Glutamatergic neuron (in vitro differentiated cells): ENCODE data around the gene HMCN1. TPM values are rescaled to one million over a fixed set of nuclear protein-coding genes. Genes with fewer than 3 reads are reported as not detected.
"Not testable (repeated sequence)": the region's sequence is repeated elsewhere in the genome, so short reads cannot be mapped to it uniquely, and the experiment has no call there.

Experiments used
- DNase-seq: peaks from one replicate; pipeline ENCODE4 v3.0.0; 2022
- H3K27ac Mint-ChIP-seq: one replicate; pipeline ENCODE4 v1.8.0; 2020; ENCODE audit warnings: mild to moderate bottlenecking, mixed read lengths, inconsistent platforms; ENCODE audit not compliant: unreplicated experiment
- H3K27me3 Mint-ChIP-seq: one replicate; pipeline ENCODE4 v1.8.0; 2020; ENCODE audit warnings: mild to moderate bottlenecking, moderate library complexity, mixed read lengths, inconsistent platforms; ENCODE audit not compliant: unreplicated experiment
- H3K36me3 Mint-ChIP-seq: one replicate; pipeline ENCODE4 v1.8.0; 2020; ENCODE audit warnings: mild to moderate bottlenecking, mixed read lengths, inconsistent platforms; ENCODE audit not compliant: unreplicated experiment
- H3K4me1 Mint-ChIP-seq: one replicate; pipeline ENCODE4 v1.8.0; 2020; ENCODE audit warnings: mild to moderate bottlenecking, low read depth, mixed read lengths, inconsistent platforms; ENCODE audit not compliant: unreplicated experiment
- H3K4me3 Mint-ChIP-seq: one replicate; pipeline ENCODE4 v1.8.0; 2020; ENCODE audit warnings: mild to moderate bottlenecking, mixed read lengths, inconsistent platforms; ENCODE audit not compliant: unreplicated experiment
- H3K9me3 Mint-ChIP-seq: one replicate; pipeline ENCODE4 v1.8.0; 2020; ENCODE audit warnings: mild to moderate bottlenecking, moderate library complexity, mixed read lengths, inconsistent platforms; ENCODE audit not compliant: unreplicated experiment
- total RNA-seq: library from RNA; stranded (reverse); fragmentation: NEBNext Ultra II Directional; extraction: Animal tissue kit (Norgen Biotek cat#: 25700); gene quantifications from one replicate; pipeline ENCODE4 v1.2.1, GENCODE V29; 2021; ENCODE audit not compliant: unreplicated experiment
- TF ChIP-seq, protein P1 (sequence below): fragments of 200-600 bp; sonication (generic); IDR thresholded peaks from one replicate; pipeline ENCODE4 v1.5.0; 2021; ENCODE audit not compliant: partially characterized antibody, unreplicated experiment

Gene HMCN1
- total RNA-seq, 1 donor from 2014 or later = 0.93 TPM

DNA sequence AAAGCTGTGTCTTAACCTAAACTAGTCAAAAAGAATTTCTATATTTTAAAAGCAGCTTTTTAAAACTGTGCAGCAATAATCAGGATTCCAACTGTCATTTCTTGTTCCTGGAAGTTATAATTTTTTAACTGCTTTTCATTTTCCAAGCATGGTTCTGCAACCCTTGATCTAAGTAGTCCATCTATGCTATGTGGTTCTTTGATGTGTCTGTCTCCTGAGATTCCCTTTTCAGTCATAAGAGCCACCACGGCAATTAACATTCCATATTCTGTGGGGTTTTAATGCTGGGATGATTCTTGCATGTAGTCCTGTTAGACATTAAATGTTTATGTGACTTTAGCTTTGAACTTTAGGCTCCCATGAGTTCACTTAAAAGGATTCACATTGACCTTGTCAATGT, 420.5 kb downstream of the HMCN1 start:
- H3K4me1 Mint-ChIP-seq = peaks cover 6% of the 10 kb centered on the region
- H3K4me3 Mint-ChIP-seq = no peak overlapping the region
- H3K36me3 Mint-ChIP-seq = no peaks in the 10 kb centered on the region
- no peaks in the 10 kb centered on the region for H3K9me3 Mint-ChIP-seq
- H3K27ac Mint-ChIP-seq = no peak overlapping the region
- TF ChIP-seq, protein P1, sequence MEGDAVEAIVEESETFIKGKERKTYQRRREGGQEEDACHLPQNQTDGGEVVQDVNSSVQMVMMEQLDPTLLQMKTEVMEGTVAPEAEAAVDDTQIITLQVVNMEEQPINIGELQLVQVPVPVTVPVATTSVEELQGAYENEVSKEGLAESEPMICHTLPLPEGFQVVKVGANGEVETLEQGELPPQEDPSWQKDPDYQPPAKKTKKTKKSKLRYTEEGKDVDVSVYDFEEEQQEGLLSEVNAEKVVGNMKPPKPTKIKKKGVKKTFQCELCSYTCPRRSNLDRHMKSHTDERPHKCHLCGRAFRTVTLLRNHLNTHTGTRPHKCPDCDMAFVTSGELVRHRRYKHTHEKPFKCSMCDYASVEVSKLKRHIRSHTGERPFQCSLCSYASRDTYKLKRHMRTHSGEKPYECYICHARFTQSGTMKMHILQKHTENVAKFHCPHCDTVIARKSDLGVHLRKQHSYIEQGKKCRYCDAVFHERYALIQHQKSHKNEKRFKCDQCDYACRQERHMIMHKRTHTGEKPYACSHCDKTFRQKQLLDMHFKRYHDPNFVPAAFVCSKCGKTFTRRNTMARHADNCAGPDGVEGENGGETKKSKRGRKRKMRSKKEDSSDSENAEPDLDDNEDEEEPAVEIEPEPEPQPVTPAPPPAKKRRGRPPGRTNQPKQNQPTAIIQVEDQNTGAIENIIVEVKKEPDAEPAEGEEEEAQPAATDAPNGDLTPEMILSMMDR = no peak
- no peaks in the 10 kb centered on the region for H3K27me3 Mint-ChIP-seq
- no peak for DNase-seq

DNA sequence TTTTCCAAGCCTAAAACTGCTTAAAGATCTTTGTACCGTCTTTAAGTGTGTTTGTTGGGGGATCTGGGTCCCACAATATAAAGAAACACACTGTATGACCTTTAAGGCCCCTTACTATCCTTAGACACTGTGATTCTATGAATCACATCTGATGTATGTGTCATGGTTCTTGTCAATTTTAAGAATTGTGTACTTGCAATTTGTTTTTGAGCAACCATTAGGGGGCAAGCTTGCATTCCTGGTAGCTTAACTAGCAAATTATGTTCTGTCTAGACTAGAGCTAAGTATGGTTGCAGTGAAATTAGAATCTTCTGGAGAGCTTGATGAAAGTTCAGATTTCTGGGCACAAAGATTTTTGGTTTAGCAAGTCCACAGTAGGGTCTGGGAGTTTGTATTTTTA, 421.4 kb downstream of the HMCN1 start:
- H3K27me3 Mint-ChIP-seq = peaks cover 2% of the 10 kb centered on the region
- H3K9me3 Mint-ChIP-seq = peaks cover 1% of the 10 kb centered on the region
- H3K27ac Mint-ChIP-seq = no peak overlapping the region
- no peak for DNase-seq
- TF ChIP-seq, protein P1 = peak; percentile 41
- peaks cover 6% of the 10 kb centered on the region for H3K4me1 Mint-ChIP-seq
- no peaks in the 10 kb centered on the region for H3K36me3 Mint-ChIP-seq
- H3K4me3 Mint-ChIP-seq = no peak overlapping the region

DNA sequence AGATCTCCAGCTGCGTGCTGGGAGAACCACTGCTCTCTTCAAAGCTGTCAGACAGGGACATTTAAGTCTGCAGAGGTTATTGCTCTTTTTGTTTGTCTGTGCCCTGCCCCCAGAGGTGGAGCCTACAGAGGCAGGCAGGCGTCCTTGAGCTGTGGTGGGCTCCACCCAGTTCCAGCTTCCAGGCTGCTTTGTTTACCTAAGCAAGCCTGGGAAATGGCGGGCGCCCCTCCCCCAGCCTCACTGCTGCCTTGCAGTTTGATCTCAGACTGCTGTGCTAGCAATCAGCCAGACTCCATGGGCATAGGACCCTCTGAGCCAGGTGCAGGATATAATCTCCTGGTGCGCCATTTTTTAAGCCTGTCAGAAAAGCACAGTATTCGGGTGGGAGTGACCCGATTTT, 428.7 kb downstream of the HMCN1 start:
- not testable (repeated sequence) for H3K27ac Mint-ChIP-seq, H3K9me3 Mint-ChIP-seq, DNase-seq, H3K36me3 Mint-ChIP-seq, H3K27me3 Mint-ChIP-seq, H3K4me3 Mint-ChIP-seq, H3K4me1 Mint-ChIP-seq

DNA sequence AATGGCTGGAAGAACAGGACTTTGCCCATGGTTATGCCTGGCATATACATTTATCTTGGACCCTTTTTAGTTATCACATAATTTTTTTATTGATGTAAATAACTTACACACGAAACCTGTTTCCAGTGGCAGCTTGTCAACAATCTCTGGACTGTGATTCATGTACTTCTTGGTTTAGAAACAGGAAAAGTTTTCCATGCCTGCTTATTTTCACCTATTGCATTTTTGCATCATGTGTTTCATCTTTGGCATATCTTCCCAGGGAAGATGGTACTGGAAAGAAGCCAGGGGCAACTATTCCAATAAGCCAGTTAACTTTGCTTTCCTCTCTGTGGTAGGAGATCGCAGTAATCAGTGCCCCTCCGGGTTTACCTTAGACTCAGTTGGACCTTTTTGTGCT, 430.6 kb downstream of the HMCN1 start:
- no peak for DNase-seq
- Mint-ChIP-seq H3K4me1 (no peaks in the 10 kb centered on the region), H3K36me3 (peaks cover 5% of the 10 kb centered on the region), H3K27ac (no peak overlapping the region), H3K9me3 (peaks cover 7% of the 10 kb centered on the region), H3K27me3 (peaks cover 2% of the 10 kb centered on the region), H3K4me3 (no peak overlapping the region)
- TF ChIP-seq, protein P1 = no peak

DNA sequence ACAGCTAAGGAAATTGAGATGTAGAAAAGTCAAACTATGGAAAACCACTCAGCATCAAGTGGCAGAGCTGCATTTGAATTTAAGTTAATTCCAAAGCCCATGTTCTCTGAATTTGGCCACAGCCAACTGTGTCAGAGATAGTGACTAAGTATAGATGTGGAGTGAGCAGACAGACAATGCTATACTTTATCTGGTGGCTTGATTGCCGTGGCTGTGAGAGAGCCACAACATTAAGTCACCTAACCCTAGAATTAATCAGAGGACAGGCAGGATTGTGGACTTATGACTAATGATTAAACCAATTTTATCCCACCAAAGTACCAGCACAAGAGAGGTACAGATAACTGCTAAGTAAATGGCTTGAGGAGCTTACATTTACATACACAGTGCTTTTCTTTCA, 431.1 kb downstream of the HMCN1 start:
- TF ChIP-seq, protein P1 = no peak
- DNase-seq = no peak
- H3K36me3 Mint-ChIP-seq = peaks cover 5% of the 10 kb centered on the region
- H3K4me3 Mint-ChIP-seq = no peak overlapping the region
- no peak overlapping the region for H3K27ac Mint-ChIP-seq
- peaks cover 7% of the 10 kb centered on the region for H3K9me3 Mint-ChIP-seq
- peaks cover 2% of the 10 kb centered on the region for H3K27me3 Mint-ChIP-seq
- no peaks in the 10 kb centered on the region for H3K4me1 Mint-ChIP-seq
